Placental pericyte (primary cell): ENCODE results near the gene SSX2IP. TPM values are rescaled to one million over a fixed set of nuclear protein-coding genes. Genes with fewer than 3 reads are reported as not detected.

Experiments
- total RNA-seq: library from RNA; depleted of rRNA; stranded (reverse); fragments of >200 nt; gene quantifications from 2 replicates; pipeline ENCODE4 v1.2.3, GENCODE V29; 2012

Gene SSX2IP
- 6.6 and 21.6 TPM in 2 replicates for total RNA-seq

DNA sequence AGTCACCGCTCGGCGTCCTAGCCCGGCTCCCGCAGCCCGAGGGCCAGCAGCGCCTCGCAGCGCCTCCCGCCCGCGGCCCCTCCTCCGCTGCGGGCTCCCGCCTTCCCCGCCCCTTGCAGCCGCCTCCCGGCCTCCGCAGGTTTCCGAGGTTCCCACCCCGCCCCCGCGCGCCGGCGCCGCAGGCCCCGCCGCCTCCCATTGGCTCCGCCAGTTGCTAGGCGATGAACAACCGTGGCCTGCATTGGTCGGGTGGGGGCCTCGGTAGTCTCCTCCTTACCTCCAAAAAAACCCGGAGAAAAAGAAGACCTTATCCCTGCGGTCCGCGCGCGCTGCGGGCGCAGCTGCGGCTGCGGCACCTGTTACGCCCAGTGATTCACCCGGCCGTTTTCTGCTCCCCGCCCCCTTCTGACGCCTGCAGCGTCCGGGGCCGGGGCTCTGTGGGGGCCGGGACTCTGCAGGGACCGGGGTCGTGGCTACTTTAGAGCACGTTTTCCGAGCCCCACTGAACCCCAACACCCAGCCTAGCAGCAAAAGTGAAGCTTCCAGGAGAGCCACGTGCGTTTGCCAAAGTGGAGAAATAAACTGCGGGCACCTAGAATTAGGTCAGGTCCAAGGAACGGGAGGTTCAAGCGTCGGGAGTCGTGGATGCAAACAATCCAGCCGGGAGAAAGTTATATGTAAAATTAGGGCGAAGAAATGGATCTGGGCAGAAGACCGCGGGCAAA lies at the start of gene SSX2IP:
Gene SSX2IP (minus strand): TSS at position 65 of the 725 bp plus-strand sequence. CDS start 19,242 bp downstream, outside the sequence.

Other genes with a start within 250 kb of the SSX2IP start
- 26.5 and 39.8 TPM in 2 replicates for gene RPF1, start 211.2 kb downstream of the SSX2IP start, total RNA-seq
- 0.43 and 0.88 TPM in 2 replicates for gene SPATA1, start 184.1 kb downstream of the SSX2IP start, total RNA-seq
- gene GNG5, start 183.9 kb downstream of the SSX2IP start, total RNA-seq = 36.1 and 36.8 TPM in 2 replicates
- gene CTBS, start 116.0 kb downstream of the SSX2IP start, total RNA-seq = 12.2 and 15.3 TPM in 2 replicates
- gene LPAR3, start 202.7 kb upstream of the SSX2IP start, total RNA-seq = 2.6 and 16.0 TPM in 2 replicates